PFSK-1 (cell line): ENCODE measurements around the gene LPCAT3.

Experiments
- FOXP2 ChIP-seq: optimal IDR thresholded peaks from 2 replicates; pipeline ENCODE3; 2011; ENCODE audit warnings: borderline replicate concordance, control low read depth, inconsistent platforms; ENCODE audit not compliant: insufficient read depth; ENCODE audit errors: extremely low read length, extremely low read depth
- POLR2AphosphoS5 ChIP-seq: IDR thresholded peaks from 2 replicates; pipeline ENCODE4 v1.6.1; 2012; ENCODE audit warnings: low read depth, mild to moderate bottlenecking, control low read depth, low read length, moderate library complexity
- TF ChIP-seq, protein P1 (sequence below), 2 experiments: IDR thresholded peaks; 2 replicates each; pipeline versions ENCODE4 v1.6.1 to v1.8.0; 2011 to 2012; ENCODE audit warnings: low read depth in 2 of 2, low read length in 2 of 2, control low read depth in 1 of 2, inconsistent platforms in 1 of 2, mild to moderate bottlenecking in 1 of 2, moderate library complexity in 1 of 2; ENCODE audit not compliant: insufficient read depth in 1 of 2

DNA sequence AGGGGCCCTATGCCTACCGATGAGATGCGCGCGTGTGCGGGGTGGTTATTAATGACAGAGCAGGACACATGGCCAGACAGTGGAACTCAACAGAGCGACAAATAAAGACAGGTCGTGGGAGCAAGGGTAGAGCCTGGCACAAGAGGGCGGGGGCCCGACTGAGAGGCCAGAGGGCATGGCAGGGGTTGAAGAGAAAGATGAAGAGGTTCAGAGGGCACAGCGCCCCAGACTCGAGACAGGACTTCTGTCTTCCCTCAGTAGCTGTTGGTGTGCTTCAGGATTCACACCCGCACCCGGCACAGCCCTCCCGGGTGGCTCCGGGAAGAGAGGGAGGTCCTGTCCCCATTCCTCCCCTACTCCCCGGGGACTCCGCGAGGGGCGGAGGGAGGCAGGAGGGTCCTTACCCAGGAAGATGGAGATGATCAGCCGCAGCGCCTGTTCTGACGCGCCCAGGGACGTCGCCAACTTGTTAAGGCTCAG lies 366 bp downstream of the LPCAT3 start:
- TF ChIP-seq, protein P1, sequence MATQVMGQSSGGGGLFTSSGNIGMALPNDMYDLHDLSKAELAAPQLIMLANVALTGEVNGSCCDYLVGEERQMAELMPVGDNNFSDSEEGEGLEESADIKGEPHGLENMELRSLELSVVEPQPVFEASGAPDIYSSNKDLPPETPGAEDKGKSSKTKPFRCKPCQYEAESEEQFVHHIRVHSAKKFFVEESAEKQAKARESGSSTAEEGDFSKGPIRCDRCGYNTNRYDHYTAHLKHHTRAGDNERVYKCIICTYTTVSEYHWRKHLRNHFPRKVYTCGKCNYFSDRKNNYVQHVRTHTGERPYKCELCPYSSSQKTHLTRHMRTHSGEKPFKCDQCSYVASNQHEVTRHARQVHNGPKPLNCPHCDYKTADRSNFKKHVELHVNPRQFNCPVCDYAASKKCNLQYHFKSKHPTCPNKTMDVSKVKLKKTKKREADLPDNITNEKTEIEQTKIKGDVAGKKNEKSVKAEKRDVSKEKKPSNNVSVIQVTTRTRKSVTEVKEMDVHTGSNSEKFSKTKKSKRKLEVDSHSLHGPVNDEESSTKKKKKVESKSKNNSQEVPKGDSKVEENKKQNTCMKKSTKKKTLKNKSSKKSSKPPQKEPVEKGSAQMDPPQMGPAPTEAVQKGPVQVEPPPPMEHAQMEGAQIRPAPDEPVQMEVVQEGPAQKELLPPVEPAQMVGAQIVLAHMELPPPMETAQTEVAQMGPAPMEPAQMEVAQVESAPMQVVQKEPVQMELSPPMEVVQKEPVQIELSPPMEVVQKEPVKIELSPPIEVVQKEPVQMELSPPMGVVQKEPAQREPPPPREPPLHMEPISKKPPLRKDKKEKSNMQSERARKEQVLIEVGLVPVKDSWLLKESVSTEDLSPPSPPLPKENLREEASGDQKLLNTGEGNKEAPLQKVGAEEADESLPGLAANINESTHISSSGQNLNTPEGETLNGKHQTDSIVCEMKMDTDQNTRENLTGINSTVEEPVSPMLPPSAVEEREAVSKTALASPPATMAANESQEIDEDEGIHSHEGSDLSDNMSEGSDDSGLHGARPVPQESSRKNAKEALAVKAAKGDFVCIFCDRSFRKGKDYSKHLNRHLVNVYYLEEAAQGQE (IDR thresholded peaks at IDR 0.05; ENCODE audit: insufficient read depth in 1 of 2, low read depth in 2 of 2, low read length in 2 of 2) = no peak
- no peak for TF ChIP-seq FOXP2
- TF ChIP-seq POLR2AphosphoS5 = no peak
